ENCODE results near the gene RTP5.

The RTP5 gene

GRCh38 chr2:241887806-241888522, 18.4 kb downstream of the RTP5 start:
- DNase-seq (ENCODE audit: low spot score), result no peak

- no peak for DNase-seq (ENCODE audit: low spot score)
Measured at GRCh38 chr2:241888641-241889040, 19.1 kb downstream of the RTP5 start.

GRCh38 chr2:241890524-241891235, 21.2 kb downstream of the RTP5 start:
- DNase-seq (ENCODE audit: low spot score), result no peak

GRCh38 chr2:241891315-241891987, 21.9 kb downstream of the RTP5 start:
- DNase-seq (ENCODE audit: low spot score), result no peak

- DNase-seq (ENCODE audit: low spot score), result no peak
Measured at GRCh38 chr2:241891988-241892298, 22.4 kb downstream of the RTP5 start.

GRCh38 chr2:241892299-241893137, 23.0 kb downstream of the RTP5 start:
- DNase-seq (ENCODE audit: low spot score), result no peak

GRCh38 chr2:241893265-241893664, 23.7 kb downstream of the RTP5 start:
- no peak for DNase-seq (ENCODE audit: low spot score)

GRCh38 chr2:241894056-241894641, 24.6 kb downstream of the RTP5 start:
- no peak for DNase-seq (ENCODE audit: low spot score)

GRCh38 chr2:241894681-241895426, 25.3 kb downstream of the RTP5 start:
- no peak for DNase-seq (ENCODE audit: low spot score)

- DNase-seq (ENCODE audit: low spot score), result no peak
Measured at GRCh38 chr2:241895427-241895711, 25.8 kb downstream of the RTP5 start.

- peak; percentile 17 for DNase-seq (ENCODE audit: low spot score)
Measured at GRCh38 chr2:241895712-241896641, 26.4 kb downstream of the RTP5 start.

GRCh38 chr2:241896746-241897201, 27.2 kb downstream of the RTP5 start:
- peak; percentile 1 for DNase-seq (ENCODE audit: low spot score)

GRCh38 chr2:241897231-241897916, 27.8 kb downstream of the RTP5 start:
- DNase-seq (ENCODE audit: low spot score), result no peak

- peak; percentile 5 for DNase-seq (ENCODE audit: low spot score)
Measured at GRCh38 chr2:241898463-241899270, 29.1 kb downstream of the RTP5 start.

GRCh38 chr2:241900251-241901017, 30.9 kb downstream of the RTP5 start:
- no peak for DNase-seq (ENCODE audit: low spot score)

- DNase-seq (ENCODE audit: low spot score), result no peak
Measured at GRCh38 chr2:241901018-241901380, 31.5 kb downstream of the RTP5 start.

GRCh38 chr2:241901500-241902351, 32.2 kb downstream of the RTP5 start:
- peak; percentile 74 for DNase-seq (ENCODE audit: low spot score)
